ENCODE data around the gene KCNK3.
"Not testable (repeated sequence)": the region's sequence is repeated elsewhere in the genome, so short reads cannot be mapped to it uniquely, and the experiment has no call there.

Gene KCNK3

DNA sequence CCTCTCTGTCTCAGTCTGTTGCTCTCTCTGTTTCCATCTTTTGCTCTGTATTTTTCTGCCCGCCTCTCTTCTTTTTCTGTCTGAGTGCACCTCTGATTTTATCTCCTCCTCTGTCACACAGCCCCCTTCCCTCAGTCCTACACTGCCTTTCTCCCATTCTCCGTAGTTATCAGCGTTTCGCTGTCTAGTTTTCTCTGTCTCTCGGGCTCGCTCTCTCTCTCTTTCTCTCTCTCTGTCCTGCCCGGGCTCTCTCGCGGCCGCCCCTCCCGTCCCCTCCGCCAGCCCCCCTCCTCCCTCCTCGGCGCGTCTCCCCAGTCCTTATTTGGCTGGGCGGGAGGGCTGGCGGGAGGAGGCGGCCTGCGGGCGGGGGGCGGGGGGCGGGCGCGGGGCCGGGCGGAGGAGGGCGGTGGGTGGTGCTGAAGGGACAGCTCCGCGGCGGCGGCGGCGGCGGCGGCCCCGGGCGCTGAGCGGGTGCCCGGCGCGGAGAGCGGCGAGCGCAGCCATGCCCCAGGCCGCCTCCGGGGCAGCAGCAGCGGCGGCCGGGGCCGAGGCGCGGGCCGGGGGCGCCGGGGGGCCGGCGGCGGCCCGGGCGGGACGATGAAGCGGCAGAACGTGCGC is at the start of gene KCNK3:
KCNK3 (plus strand) TSS at position 444 of the 618 bp plus-strand sequence; CDS start at position 598, 154 bp downstream.
- no peak for DNase-seq

DNA sequence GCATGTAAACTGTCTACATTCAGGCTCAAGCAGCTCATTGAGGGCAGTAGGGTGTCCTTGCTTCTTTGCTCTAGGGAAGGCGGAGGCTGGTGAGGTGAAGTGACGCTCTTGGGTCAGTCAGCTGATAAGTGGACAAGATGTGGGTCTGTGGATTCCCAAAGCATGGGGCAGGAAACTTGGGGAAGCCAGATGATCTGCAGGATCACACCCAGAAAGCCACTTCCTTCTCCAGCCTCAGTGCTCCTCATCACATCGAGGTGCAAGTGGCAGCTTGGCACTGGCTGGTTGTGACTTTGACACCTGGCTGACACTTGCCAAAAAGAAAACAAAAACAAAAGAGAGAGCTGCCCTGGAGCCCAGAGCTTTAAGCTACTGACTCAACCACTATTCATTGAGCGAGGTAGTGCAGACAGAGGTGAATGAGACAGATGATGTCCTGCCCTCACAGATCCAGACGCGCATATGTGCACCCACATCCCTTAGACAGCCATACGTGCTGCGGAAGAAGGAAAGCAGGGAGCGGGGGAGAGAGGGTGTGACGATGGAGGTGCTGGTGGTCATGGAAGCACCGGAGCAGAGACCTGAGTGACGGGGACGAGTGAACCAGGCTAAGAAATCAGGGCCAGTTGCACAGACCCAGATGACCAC is 48.2 kb upstream of the KCNK3 start:
- no peak for DNase-seq

DNA sequence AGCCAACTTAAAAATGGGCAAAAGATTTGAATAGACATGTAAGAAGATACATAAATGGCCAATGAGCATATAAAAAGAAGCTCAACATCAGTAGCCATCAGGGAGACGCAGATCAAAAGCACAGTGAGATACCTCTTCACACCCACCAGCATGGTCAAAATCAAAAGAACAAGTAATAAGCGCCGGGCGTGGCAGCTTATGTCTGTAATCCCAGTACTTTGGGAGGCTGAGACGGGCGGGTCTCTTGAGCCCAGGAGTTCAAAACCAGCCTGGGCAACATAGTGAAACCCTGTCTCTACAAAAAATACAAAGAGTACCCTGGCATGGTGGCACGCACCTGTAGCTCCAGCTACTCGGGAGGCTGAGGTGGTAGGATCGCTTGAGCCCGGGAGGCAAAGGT is 46.8 kb upstream of the KCNK3 start:
- DNase-seq = no peak

DNA sequence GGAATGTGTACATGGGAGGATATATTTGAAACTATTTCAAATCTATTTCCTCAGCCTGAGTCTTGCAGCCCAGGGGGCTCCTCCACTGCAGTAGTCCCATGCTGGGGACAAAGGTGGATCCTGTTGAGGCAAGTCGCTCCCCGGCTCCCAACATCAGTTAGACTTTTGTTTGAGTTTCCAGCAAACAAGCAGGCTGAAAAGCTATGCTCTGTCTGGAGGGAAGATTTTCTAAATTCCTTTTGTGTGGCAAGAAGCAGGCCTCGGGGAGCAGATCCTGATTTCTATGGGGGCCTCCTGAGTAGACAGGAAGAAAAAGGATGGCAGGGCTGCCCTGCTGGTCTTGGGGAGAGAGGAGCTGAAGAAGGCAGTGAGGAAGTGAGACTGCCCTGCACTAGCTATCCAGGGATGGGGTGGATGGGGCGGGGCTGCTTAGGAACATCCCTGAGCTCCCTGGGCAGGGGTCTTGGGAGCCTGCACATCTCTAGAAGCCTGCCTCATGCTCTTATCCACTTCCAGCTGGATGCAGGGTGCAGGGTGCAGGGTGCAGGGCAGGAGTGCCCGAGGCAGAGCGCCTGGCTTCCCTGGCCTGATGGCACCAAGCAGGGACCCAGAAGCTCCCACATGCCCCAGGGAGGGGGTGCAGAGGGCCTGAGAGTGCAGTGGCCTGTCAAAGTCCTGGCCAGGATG is 45.4 kb upstream of the KCNK3 start:
- no peak for DNase-seq

DNA sequence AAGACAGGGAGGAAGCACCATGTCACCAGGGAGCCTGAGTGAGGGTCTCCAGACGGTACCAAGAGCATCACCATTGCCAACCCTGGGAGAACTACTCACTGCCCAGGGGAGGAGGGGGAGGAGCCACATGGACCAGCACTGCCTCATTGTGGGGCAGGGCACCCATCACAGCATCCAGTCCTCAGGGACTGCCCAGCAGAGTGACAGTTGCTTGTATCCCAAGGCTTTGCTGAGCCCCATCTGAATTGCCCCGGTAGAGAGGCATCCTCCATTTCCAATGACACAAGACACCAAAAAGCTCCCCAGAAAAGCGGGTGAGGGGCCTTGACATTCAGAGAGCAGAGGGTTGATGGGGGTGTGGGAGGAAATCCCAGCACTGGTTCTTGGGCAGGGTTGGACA is 44.5 kb upstream of the KCNK3 start:
- no peak for DNase-seq

DNA sequence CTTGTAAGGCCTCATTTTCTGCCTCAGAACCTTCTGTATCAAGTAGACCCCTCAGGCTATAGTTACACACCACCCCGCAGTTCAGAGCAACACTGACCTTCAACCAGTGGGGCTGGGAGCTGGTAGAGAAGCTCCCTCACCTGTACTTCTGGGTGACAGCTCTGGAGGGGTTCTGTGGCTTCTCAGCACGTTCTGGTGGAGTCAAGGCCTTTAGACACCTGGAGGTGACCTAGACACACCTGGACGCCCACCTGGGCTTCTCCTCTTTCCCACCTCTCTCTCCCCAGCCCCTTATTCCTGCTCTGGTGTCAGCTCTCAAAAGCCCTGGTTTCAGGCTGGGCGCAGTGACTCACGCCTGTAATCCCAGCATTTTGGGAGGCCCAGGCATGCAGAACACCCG is 44.0 kb upstream of the KCNK3 start:
- DNase-seq = no peak

DNA sequence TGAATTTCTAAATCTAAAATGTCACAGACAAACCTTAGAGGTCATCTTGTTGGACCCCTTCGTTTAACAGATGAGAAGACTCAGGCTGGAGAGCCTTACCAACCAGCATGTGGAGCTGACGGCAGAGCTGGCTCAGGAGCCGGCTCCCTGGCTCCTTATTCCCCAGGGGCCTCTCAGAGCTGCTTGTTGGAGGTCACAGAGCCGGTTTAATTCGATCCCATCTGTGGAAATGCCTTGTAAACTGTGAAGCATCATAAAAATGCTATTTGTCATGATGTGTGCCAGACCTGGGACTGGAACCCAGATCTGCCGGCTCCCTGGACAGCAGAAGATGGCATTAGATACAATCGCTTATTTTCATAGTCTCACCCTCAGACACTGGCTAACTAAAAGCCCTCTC is 43.2 kb upstream of the KCNK3 start:
- DNase-seq = peak; percentile 67

DNA sequence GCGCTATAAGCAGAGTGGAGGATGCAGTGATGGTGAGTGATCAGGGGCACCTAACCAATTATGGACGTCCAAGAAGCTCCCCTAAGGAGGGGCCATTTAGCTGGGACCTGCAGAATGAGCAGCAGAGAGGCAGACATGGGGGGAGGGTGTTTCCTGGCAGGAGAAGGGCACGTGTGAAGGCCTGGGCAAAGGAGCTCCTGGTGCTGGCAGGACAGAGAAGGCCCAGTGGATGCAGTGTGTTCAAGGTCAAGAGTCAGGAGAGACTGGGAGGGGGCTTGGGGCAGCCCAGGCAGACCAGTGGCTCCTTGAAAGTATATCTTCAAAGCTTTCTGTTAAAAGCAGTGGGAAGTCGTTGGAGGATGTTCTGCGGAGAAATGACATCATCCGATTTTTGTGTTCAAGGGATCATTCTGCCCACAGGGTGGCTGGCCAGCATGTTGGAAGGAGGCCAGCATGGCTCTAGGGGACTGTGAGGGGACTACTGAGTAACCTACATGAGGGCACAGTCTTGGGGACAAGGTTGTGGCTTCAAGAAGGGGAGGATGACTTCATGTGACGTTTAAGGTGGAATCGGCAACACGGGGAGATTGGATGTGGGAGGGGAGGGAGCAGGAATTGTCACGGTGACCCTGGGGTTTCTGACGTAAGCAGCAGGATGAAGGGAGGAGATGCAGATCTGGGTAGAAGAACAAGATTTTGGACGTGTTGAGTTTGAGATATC is 42.4 kb upstream of the KCNK3 start:
- DNase-seq = no peak

DNA sequence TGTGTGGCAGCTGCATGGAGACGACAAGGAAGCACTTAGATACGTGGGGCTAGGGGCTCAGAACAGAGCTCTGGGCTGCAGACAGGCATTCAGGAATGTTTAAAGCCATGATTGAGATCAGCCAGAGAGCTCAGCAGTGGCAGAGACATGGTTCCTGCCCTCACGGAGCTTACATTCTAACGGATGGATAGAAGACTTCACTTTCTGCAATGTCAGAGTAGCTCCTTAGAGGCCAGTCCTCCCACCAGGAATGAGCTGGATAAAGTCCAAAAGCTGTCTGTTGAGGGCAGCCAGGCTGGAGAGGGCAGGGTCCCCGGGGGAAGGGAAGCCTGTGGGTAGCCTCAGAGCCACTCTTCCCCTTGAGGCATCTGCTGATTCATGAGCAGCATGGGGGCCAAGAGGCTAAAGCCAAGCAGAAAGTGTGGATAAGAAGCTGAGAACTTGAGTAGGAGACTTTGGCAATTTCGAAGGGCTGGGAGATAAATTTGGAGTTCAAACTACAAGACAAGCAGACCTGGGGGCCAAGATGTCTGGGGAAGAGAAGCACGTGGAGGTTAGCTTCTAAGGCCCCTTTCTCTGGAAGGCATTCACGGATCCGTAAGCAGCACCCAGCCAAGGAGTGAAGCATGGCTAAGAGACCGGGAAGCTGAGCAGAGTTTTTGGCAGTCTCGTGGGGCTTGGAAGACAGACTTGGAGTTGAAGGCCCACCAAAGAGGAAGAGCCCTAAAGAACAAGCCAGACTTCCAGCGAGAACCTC is 41.6 kb upstream of the KCNK3 start:
- no peak for DNase-seq

DNA sequence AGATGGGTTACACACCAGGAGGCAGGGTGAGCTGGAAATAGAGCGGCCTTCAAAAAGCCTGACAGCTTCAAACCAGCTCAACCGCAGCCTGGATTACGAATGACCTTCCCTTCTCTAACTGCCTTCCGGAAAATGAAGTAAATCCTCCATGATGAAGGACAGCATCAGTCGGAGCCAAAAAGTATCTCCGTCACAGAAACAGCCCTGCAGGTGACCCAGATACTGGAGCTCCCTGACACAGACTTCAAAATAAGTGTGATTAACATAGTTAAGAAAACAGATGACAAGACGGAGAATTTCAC is 41.1 kb upstream of the KCNK3 start:
- no peak for DNase-seq

DNA sequence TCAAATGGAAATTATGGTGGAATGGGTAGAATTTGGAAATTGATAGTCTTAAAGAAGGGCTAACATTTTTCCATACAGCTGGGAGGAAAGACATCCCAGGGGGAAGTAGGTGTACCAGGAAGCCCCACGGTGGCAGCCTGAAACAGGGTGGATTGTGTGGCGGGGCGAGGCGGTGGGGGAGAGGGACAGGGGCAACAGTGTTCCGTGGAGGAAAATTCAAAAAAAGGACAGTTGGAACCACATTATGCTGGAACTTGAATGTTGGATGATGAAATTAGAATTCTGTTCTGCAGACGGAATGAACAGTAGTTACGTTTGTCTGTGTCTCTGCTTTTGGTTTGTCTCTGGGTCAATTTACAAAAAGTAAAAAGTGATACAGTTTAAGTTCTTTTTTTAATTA is 40.7 kb upstream of the KCNK3 start:
- DNase-seq = no peak

DNA sequence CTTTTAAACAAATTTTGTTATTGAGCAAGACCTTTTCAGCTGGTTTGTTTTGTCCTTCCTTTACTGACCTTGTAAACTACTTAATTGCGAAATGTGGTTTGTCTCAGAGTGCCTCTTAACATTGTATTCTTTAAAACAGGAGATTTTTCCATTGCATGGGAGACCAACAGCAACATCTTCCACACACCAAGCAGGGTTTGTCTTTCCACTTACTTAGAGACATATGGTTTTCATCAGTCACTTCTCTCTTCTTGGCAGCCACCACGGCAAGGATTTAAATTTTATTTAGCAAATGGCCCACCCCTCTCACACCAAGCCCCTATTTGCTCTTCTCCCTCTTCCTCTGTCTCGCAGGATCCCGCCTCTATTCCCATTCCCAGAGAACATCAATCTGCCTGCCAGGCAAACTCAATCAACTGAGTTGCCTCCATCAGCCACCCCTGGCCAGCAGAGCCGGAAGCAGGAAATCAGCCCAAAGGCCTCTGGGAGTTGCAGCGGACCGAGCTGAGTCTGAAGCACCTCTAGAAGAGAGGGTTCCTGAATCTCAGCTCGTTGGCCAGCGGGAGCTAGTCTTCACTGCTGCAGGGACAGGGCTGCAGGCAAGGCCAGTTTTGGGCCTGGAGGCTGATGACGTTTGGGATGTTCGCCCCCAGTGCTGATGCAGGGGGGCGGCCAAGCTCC is 40.0 kb upstream of the KCNK3 start:
- no peak for DNase-seq

DNA sequence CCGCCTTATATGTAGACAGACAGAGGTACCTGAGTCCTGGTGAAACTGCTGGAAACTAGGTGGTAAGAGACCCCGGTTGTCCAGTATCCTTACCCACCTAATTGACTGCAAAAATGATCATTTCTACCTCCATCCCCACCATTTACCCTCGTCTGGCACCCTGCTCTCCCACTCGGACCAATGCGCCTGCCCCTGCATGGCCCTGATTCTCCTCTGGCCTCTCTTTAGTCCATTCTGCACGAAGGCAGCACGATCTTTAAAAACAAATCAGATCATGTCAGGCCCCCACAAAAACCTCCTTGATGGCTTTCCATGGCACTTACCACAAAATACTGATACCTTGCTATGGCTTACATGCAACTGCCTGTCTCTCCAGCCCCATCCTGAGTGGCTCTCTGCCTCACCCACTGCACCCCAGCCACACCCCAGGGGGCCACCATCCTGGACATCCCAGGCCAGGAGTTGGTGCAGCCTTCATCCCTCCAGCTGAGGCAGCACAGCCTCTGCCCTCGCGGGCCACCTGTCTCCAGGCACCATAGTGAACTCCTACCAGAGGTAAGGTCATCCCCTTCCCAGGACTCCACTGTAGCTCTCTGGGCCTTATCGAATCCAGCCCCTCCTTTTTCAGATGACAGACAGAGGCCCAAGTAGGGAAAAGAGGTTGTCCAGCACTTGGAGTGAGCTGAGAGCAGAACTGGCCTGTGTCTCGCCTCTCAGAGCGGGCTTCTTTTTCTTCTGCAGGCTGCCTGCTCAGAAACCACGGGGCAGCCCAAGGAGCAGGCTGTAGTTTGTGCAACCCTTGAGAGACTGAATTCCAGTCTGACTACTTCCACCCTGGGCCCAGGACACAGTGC is 39.1 kb upstream of the KCNK3 start:
- DNase-seq = no peak

DNA sequence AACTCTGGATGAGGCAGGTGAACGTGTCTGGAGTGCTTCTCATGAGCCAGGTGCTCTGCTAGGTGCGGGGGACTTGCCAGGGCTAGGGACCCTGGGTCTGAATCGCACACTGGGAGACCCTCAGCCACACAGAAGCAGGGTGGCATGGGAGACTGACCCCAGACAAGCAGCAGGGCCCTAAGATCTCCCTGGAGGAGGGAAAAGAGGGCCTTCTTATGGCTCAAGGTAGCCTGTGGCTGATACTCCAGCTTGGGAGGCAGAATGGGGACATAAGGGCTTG is 38.5 kb upstream of the KCNK3 start:
- DNase-seq = no peak

DNA sequence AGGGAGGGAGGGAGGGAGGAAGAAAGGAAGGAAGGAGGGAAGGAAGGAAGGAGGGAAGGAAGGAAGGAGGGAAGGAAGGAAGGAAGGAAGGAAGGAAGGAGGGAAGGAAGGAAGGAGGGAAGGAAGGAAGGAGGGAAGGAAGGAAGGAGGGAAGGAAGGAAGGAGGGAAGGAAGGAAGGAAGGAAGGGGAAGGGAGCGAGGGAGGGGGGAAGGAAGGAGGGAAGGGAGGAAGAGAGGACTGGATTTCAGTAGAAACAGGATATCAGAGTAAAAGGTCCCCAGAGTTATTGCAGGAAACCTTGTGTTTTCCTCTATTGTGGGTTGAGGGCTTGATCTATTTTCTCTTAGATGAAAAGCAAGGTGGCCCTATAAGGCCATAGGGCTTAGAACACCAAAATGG is 37.4 kb upstream of the KCNK3 start:
- not testable (repeated sequence) for DNase-seq

DNA sequence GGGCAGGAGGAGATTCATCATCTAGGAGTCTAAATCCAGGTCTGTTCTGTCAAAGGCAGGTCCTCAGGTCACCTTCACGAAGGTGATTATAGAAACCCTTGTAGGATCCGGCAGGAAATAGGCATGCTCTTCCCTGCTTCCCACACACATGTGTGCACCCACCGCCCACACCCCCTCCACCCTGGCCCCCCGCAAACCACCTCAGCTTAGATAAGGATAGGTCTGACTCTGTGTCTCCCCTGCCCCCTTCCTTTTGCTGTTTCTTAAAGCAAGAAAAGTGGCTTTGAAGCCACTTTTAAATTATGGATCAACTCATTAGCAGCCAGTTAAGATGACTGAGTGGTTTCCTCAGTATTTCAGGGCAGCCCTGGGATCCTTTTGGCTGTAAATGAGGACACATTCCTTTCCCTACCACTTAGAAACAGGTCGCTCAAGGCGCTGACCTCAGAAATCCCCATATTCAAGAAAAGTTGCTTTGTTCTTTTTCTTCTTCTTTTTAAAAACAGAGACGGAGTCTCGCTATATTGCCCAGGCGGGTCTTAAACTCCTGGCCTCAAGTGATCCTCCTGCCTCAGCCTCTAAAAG is 36.8 kb upstream of the KCNK3 start:
- no peak for DNase-seq

DNA sequence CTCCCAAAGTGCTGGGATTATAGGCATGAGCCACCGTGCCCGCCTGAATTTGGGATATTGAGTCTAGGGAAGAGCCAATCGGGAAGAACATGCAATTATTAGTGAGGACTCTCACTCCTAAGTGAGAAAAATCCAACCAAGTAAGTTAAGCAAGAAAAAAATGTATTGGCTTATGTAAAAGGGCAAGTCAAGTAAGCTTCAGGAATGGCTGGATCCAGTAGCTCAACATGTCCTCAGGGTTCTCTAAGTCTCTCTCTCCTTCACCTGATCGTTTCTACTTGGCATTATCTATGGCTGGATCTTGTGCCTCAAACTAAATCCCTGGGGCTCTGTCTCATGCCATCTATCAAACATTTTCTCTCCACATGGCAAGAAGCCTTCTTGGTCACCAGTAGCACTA is 35.3 kb upstream of the KCNK3 start:
- DNase-seq = no peak

DNA sequence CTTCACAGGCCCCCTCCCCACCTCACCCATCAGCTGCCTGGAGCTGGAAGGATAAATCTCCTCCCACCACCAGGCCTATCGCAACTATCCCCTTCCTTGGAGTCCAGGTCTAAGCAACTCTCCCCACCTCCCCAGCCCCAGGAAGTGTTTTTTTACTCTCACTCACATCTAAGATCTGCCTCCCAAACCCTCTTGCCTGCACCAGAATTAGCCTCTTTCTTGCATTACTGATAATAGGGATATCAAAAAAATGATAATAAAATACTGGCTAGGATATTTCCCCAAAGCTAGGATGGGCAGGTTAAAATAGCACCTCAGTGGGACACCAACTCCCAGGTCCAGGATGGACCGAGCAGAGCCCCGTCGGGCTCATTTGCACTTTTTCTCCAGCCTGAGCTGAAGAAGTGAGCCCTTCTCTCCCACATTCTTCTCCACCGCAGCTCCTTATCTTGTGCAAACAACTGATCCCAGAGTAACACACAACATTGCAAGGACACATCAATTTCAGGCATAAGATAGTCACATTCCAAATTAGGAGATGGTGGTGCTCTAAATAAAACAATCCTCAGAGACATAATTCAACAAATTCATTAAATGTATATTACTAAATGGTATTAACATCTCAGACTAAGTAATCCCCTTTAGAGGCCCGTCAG is 33.7 kb upstream of the KCNK3 start:
- no peak for DNase-seq

DNA sequence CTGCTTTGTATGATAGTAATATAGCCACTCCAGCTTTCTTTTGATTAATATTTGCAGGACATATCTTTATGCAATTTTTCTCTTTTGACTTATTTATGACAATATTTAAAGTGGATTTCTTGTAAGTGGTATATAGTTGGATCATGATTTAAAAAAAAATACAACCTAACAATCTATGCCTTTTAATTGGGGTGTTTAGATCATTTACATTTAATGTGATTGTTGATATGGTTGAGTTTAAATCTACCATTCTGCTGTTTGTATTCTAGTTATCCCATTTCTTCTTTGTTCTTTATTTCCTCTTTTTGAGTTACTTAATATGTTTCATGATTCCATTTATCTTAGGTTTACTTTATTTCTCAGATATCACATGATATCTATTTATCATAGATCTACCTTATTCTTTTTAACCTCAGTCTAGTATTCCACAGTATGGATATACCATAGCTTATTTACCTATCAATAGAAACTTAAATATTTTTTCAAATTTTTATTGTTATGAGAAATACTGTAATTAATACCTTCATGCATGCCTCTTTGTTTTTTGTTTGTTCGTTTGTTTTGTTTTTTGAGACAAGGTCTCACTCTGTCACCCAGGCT is 32.1 kb upstream of the KCNK3 start:
- DNase-seq = no peak

DNA sequence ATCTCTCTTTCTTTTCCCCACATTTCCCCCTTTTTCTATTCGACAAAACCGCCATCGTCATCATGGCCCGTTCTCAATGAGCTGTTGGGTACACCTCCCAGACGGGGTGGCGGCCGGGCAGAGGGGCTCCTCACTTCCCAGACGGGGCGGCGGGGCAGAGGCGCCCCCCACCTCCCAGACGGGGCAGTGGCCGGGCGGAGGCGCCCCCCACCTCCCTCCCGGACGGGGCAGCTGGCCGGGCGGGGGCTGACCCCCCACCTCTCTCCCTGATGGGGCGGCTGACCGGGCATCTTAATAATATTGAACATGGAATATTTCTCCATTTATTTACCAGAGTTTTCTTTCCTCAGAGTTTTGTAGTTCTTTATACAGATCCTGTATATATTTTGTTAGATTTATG is 27.2 kb upstream of the KCNK3 start:
- DNase-seq = not testable (repeated sequence)

DNA sequence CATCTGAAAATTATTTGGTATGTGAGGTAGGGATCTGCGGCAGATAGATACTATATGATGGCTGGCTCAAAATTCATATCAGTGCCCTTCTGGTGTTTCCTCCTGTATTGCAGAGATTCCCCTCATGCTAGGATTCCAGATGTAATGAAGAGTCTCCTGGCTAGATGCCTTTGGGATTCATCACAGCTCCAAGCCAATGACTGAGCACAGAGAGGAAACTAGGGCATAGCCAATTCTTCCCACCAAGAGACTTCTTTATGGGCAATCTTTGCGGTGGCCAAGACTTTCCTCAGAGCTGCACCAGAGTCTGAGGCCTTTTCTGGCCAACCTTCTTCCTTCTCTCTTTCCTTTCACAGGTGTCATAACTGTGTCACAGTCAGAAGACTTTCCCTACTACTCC is 25.9 kb upstream of the KCNK3 start:
- no peak for DNase-seq

All from NCI-H524 treated with DMSO at 0.1 percent for 48 hours (cell line).